Measurements from ENCODE around the gene SIM1. TPM values are rescaled to one million over a fixed set of nuclear protein-coding genes. Genes with fewer than 3 reads are reported as not detected.

Gene SIM1
- total RNA-seq, 4 donors from 2014 or later = 0.18 to 0.72 (median 0.42) TPM

- Histone ChIP-seq H3K4me3 (no peak overlapping the region), H3K9me3 (no peaks in the 10 kb centered on the region), H3K27ac (no peak overlapping the region), H3K4me1 (peaks cover 15% of the 10 kb centered on the region), H3K27me3 (peaks cover 70% of the 10 kb centered on the region), H3K36me3 (no peaks in the 10 kb centered on the region)
- DNase-seq (ENCODE audit: low spot score in 2 of 2) = no peak
- TF ChIP-seq EP300 (IDR thresholded peaks at IDR 0.05) (no peak), POLR2AphosphoS5 (IDR thresholded peaks at IDR 0.05) (no peak), CTCF (IDR thresholded peaks at IDR 0.05) (no peak), POLR2A (IDR thresholded peaks at IDR 0.05) (no peak)
- WGBS = 69% methylated on average over 3 of the region's 3 CpGs
Measured at GRCh38 chr6:100445512-100445911, 19.2 kb downstream of the SIM1 start.

- H3K27ac ChIP-seq = no peak overlapping the region
- peaks cover 29% of the 10 kb centered on the region for H3K27me3 ChIP-seq
- H3K4me3 ChIP-seq = no peak overlapping the region
- WGBS = 71% methylated on average over 1 of the region's 1 CpG
- no peak for DNase-seq (ENCODE audit: low spot score in 2 of 2)
- H3K36me3 ChIP-seq = no peaks in the 10 kb centered on the region
- no peaks in the 10 kb centered on the region for H3K4me1 ChIP-seq
- TF ChIP-seq POLR2AphosphoS5 (IDR thresholded peaks at IDR 0.05) (no peak), EP300 (IDR thresholded peaks at IDR 0.05) (no peak), CTCF (IDR thresholded peaks at IDR 0.05) (no peak)
- no peaks in the 10 kb centered on the region for H3K9me3 ChIP-seq
Measured at GRCh38 chr6:100440935-100441334, 23.8 kb downstream of the SIM1 start.

GRCh38 chr6:100435299-100435698 is 29.4 kb downstream of the SIM1 start:
- Histone ChIP-seq H3K4me1 (no peaks in the 10 kb centered on the region), H3K36me3 (no peaks in the 10 kb centered on the region), H3K27ac (no peak overlapping the region), H3K27me3 (peaks cover 3% of the 10 kb centered on the region), H3K4me3 (no peak overlapping the region), H3K9me3 (no peaks in the 10 kb centered on the region)
- no peak for DNase-seq (ENCODE audit: low spot score in 2 of 2)
- WGBS = 84% methylated on average over 3 of the region's 3 CpGs
- TF ChIP-seq EP300 (IDR thresholded peaks at IDR 0.05) = no peak
- no peak for TF ChIP-seq POLR2AphosphoS5 (IDR thresholded peaks at IDR 0.05)
- no peak for TF ChIP-seq CTCF (IDR thresholded peaks at IDR 0.05)
- no peak for TF ChIP-seq POLR2A (IDR thresholded peaks at IDR 0.05)

GRCh38 chr6:100433726-100434435 is 30.8 kb downstream of the SIM1 start:
- no peak for DNase-seq (ENCODE audit: low spot score in 2 of 2)
- H3K4me3 ChIP-seq = no peak overlapping the region
- H3K27me3 ChIP-seq = peaks cover 3% of the 10 kb centered on the region
- H3K27ac ChIP-seq = no peak overlapping the region
- no peaks in the 10 kb centered on the region for H3K4me1 ChIP-seq
- no peaks in the 10 kb centered on the region for H3K36me3 ChIP-seq
- TF ChIP-seq EP300 (IDR thresholded peaks at IDR 0.05) (no peak), CTCF (IDR thresholded peaks at IDR 0.05) (no peak), POLR2A (IDR thresholded peaks at IDR 0.05) (no peak)
- 72% methylated on average over 5 of the region's 5 CpGs for WGBS
- H3K9me3 ChIP-seq = no peaks in the 10 kb centered on the region

- Histone ChIP-seq H3K4me3 (no peak overlapping the region), H3K36me3 (no peaks in the 10 kb centered on the region), H3K9me3 (no peaks in the 10 kb centered on the region), H3K4me1 (no peaks in the 10 kb centered on the region), H3K27ac (no peak overlapping the region), H3K27me3 (peaks cover 2% of the 10 kb centered on the region)
- no peak for TF ChIP-seq EP300 (IDR thresholded peaks at IDR 0.05)
- no peak for TF ChIP-seq POLR2A (IDR thresholded peaks at IDR 0.05)
- no peak for TF ChIP-seq CTCF (IDR thresholded peaks at IDR 0.05)
- no peak for TF ChIP-seq POLR2AphosphoS5 (IDR thresholded peaks at IDR 0.05)
- no peak for DNase-seq (ENCODE audit: low spot score in 2 of 2)
- WGBS = 62% methylated on average over 3 of the region's 3 CpGs
Measured at GRCh38 chr6:100432136-100432535, 32.6 kb downstream of the SIM1 start.
